Suprapubic skin (tissue), 4 donors: ENCODE data around the gene ALPI.

Experiments
- POLR2A ChIP-seq, 2 donors: fragments of 450-650 bp; IDR thresholded peaks; one replicate each; pipeline ENCODE4 v1.6.1; 2017; ENCODE audit warnings: antibody characterized with exemption in 2 of 2, mild to moderate bottlenecking in 2 of 2, moderate library complexity in 2 of 2
- POLR2AphosphoS5 ChIP-seq, 3 donors: sonication (generic); formaldehyde crosslinking; IDR thresholded peaks; one replicate each; pipeline ENCODE4 v1.6.1; 2017; ENCODE audit warnings: antibody characterized with exemption in 3 of 3
- TF ChIP-seq, protein P1 (sequence below), 2 donors: fragments of 200-600 bp in 1 of 2; fragments of 450-650 bp in 1 of 2; sonication (generic) in 1 of 2; IDR thresholded peaks; one replicate each; pipeline ENCODE4 v1.5.1; 2016 to 2019; ENCODE audit warnings: antibody characterized with exemption in 2 of 2, mild to moderate bottlenecking in 1 of 2, moderate library complexity in 1 of 2

DNA sequence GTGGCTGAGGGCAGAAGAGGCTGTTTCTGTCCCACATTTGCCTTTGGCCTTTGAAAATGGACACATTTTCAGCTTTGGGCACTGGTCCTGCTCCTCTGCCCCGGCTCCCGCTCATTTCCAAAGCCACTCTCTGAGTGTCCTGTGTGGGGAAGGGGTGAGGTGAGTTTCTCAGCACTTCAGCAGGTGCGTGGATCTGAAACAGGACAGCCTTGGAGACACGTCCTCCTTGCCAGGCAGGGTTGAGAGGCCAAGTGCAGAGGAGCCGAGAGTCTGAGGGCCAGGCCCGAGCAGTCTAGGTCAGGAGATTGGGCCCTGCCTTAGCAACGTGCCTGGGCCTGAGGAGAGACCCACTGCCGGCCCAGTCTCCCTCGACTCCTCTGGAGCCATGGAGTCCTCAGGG, 21.9 kb upstream of the ALPI start:
- TF ChIP-seq, protein P1, sequence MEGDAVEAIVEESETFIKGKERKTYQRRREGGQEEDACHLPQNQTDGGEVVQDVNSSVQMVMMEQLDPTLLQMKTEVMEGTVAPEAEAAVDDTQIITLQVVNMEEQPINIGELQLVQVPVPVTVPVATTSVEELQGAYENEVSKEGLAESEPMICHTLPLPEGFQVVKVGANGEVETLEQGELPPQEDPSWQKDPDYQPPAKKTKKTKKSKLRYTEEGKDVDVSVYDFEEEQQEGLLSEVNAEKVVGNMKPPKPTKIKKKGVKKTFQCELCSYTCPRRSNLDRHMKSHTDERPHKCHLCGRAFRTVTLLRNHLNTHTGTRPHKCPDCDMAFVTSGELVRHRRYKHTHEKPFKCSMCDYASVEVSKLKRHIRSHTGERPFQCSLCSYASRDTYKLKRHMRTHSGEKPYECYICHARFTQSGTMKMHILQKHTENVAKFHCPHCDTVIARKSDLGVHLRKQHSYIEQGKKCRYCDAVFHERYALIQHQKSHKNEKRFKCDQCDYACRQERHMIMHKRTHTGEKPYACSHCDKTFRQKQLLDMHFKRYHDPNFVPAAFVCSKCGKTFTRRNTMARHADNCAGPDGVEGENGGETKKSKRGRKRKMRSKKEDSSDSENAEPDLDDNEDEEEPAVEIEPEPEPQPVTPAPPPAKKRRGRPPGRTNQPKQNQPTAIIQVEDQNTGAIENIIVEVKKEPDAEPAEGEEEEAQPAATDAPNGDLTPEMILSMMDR (IDR thresholded peaks at IDR 0.05), result no peak
- TF ChIP-seq POLR2A (IDR thresholded peaks at IDR 0.05) (no peak), POLR2AphosphoS5 (IDR thresholded peaks at IDR 0.05) (no peak)
